COLO829 (cell line): ENCODE results near the gene SETBP1.

Source experiments
- DNase-seq: peaks from one replicate; pipeline ENCODE4 v3.0.0; 2012; ENCODE audit warnings: low spot score

Gene SETBP1

DNA sequence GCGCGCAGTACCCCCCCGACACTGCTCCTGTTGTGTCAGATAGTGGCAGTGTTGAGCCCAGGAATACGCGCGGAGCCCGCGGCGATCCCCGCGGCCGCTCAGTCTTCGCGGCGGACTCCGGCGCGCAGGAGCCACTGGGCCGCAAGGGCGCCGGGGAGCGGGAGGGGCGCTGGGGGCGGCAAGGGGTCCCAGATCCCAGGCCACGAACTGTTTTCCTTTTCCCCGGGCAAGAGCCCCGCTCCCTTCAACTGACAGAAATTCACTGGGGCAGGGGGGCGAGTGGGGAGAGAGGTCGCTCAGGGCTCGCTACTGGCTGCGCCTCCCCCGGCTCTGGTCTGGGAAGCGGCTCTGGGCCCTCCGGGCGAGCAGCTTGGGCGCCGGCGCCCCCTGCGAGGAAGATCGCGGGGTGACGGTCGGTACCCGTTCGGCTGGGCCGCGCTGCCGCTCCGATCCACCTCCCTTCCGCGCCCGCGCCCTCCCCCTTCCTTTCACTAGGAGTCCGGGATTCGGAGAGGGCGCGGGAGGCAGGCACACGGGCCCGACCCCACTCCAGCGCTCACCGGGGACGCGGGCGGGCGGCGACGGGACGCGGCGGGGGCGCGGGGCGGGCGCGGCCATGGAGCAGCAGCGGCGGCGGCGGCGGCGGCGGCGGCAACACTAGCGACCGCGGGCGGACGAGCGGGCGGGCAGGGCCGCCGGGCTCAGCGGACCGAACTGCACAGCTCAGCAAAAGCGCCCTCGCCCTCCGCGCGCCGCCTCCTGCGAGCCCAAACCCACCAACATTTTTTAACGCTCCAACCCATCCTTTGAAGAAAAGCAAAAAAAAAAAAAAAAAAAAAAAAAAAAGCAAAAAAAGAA is 1.4 kb upstream of the SETBP1 start:
- peak; percentile 58 for DNase-seq

GRCh38 chr18:44679914-44680272 is 795 bp upstream of the SETBP1 start:
- DNase-seq = no peak

GRCh38 chr18:44681076-44681970 is 635 bp downstream of the SETBP1 start:
- DNase-seq = no peak

DNA sequence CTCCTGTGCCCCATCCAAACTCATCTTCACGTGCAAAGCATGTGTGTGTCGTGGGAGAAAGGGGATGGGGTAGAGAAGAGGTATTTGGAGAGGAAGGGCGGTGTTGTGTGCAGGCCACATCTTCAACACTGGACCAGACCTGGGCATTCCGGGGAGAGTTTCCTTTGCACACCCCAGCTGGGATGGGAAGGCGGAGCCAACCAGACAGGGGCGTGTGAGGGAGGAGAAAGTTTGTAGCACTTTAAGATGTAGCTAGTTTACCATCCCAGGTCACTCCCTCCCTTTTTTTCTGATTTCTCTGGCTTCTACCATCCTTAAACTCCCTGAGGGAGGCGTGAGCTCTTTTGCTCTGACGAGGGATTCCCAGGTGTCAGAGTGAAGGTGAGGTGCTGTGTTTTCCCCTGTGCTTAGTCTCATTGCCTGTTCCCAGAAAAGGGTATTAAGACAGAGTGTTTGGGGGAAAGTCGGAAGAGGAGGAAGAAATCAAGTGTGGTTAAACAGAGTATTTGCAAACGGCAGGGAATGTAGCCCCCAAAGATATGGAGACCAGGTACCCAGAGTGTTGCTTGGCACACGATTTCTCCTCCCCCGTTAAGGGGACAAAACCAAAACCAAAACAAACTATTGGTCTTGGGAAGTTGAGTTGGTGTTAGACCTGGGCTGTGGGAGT is 1.6 kb downstream of the SETBP1 start:
- DNase-seq = no peak

DNA sequence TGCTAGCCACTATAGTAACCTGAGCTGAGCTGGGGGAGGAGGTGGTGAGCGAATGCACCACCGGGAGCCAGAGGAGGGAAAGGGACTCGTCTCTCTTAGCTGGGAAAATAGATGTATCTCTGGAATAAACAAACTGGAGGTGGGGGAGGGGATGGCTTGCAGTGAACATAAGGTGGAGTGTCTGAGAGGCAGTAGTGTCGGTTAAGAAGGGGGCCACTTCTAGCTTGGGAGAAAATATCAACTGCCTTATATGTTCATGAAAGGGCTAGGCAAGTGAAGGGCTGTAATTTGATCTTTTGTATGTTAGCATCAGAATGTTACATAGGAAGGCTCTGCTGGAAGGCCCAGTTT is 2.2 kb downstream of the SETBP1 start:
- DNase-seq = no peak

DNA sequence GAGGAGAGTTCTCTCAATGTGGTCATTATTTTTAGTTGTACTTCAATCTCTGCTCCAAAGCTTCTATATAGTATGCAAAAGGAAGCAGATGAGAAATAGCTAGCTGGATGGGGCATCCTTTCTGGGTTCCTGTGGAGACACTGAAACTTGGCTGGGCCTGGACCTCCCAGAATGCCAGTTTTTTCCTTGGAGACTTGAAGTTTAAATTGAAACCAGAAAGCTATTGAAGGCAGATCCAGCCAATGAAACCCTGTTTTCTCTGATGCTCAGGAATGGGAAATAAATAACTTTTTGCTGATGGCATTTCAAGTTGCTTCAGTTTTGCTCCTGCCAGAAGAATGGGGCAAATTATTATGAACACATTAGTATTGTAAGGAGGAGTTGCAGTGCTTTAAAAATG is 2.9 kb downstream of the SETBP1 start:
- no peak for DNase-seq

- DNase-seq = no peak
These were observed 4.6 kb downstream of the SETBP1 start for GRCh38 chr18:44685296-44685695.

GRCh38 chr18:44686156-44686555 is 5.5 kb downstream of the SETBP1 start:
- no peak for DNase-seq

- no peak for DNase-seq
These were observed 6.7 kb downstream of the SETBP1 start for GRCh38 chr18:44687421-44687820.

DNA sequence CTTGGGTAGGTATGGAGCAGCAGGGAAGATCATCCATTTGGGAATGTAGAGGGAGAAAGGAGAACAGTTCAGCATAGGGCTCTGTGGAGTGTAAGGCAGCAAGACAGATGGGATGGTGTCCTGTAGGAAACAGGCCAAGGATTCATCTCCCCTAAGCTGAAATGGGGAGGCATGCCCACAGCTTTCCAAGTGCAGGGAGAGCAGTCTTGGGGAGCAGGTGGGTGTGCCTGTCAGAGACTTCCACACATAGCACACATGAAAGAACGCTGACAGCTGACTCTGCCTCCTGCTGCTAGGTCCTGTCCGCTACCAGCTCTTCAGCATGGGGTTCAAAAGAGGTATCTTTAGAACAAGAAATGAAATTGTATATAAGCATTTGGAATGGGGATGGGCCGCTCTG is 9.0 kb downstream of the SETBP1 start:
- DNase-seq = no peak

DNA sequence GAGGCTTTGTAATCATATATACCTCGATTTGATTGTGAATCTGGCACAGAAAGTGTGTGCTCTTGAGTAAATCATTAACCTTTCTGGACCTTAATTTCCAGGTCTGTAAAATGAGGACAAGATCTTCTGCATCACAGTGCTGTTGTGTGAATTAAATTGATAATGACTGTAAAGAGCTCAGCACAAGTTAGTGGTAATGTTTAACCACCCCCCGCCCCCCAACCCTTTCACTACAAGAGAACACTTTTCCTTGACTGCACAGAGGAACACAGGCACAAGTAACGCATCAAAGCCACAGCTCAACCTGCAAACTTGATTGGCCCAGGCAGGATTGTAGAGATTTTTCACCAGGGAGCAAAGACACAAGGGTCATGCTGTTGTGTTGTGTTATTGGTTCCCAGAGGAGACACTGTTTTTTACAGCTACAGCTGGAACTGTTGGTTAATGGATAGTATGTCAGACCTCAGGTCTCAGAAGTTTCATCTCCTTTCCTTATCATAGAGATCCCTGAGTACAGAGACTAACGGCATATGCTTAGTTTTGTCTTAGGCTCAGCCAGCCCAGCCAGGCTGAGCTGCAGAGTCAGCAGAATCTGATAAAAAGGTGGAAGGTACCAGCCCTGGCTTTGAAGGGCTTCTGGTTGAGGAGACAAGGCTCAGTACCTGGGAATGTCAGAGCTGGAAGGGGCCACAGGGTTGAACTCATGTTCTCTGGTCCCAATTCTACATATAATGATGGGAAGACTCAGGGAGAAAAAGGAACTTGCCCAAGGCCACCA is 10.6 kb downstream of the SETBP1 start:
- no peak for DNase-seq

- DNase-seq = no peak
These were observed 12.5 kb downstream of the SETBP1 start for GRCh38 chr18:44693030-44693784.

- DNase-seq = no peak
These were observed 14.8 kb downstream of the SETBP1 start for GRCh38 chr18:44695503-44695902.

GRCh38 chr18:44696892-44697291 is 16.2 kb downstream of the SETBP1 start:
- DNase-seq = peak; percentile 35

- DNase-seq = no peak
These were observed 16.6 kb downstream of the SETBP1 start for GRCh38 chr18:44697315-44697714.

GRCh38 chr18:44698518-44698917 is 17.8 kb downstream of the SETBP1 start:
- DNase-seq = no peak

GRCh38 chr18:44699572-44700261 is 19.0 kb downstream of the SETBP1 start:
- no peak for DNase-seq

DNA sequence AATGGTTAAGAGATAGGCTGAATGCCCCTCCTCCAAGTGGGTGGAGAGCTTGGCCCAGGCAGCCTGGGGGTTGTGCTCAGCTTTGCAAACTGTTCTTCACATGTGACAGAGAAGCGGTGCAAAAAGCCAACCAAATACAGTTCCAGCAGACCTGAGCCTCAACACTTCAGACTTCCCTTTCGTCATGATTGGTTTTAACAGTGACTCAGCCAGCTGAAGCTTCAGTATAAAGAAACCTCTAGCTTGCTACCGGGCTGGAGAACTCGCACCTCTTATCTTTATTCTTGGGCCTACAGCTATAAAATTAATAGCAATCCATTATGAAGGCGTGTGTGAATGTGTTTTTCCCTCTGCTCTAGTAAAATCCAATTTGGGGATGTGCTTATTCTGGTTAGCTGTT is 20.0 kb downstream of the SETBP1 start:
- DNase-seq = no peak

DNA sequence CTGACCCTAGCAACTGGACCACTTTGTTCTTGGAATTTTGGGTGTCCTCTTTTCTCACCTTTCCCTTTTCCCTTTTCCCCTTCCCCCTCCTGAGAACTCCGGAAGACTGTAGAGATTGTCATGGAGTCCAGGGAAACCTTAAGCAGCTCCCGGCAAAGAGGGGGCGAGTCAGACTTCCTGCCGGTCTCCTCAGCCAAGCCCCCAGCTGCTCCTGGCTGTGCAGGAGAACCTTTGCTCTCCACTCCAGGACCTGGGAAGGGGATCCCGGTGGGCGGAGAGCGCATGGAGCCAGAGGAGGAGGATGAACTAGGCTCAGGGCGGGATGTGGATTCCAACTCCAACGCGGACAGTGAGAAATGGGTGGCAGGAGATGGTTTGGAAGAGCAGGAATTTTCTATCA is 20.5 kb downstream of the SETBP1 start:
- no peak for DNase-seq

- DNase-seq = no peak
These were observed 21.9 kb downstream of the SETBP1 start for GRCh38 chr18:44702594-44702993.
